GM18873 (cell line): ENCODE results near the gene TLX2.
A peak's percentile ranks its signal among the peaks of the same experiment; 100 is the strongest.
"Not testable (repeated sequence)": the region's sequence is repeated elsewhere in the genome, so short reads cannot be mapped to it uniquely, and the experiment has no call there.

ENCODE experiments used
- ATAC-seq: cut with Tn5 transposase; IDR thresholded peaks from one replicate; pipeline ENCODE4 v1.9.1; 2021; ENCODE audit warnings: mild to moderate bottlenecking, moderate library complexity, moderate number of reproducible peaks; ENCODE audit not compliant: unreplicated experiment, low FRiP score

TLX2 gene

DNA sequence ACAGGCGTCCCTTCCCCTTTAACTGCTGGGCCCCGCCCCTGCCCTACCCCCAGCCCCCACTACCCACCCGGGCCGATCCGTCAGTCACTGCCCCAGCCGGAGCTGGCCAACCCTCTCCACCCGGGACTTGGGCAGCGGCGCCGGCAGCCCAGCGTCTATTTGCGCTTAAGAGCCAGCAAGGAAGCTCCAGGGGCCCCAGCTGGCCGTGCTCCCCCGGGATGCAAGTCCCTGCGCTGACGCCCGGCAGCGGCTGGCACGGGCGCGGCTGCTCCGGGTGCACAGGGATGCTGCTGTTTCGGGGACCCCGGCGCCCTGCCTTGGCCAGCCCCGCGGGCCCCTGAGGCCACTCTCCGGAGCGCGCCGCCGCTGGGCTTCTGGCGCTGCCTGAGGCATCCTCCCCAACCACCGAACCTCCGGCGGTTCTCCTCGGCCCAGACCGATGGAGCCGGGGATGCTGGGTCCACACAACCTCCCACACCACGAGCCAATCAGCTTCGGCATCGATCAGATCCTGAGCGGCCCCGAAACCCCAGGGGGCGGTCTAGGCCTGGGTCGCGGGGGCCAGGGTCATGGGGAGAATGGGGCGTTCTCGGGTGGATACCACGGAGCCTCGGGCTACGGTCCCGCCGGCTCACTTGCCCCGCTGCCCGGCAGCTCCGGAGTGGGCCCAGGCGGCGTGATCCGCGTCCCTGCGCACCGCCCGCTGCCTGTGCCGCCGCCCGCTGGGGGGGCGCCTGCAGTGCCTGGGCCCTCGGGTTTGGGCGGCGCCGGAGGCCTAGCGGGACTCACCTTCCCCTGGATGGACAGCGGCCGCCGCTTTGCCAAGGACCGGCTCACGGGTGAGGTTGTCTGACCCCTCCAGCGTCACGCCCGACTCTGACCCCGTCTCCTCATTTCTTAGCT is at the start of gene TLX2:
Gene TLX2, plus strand, starts transcription at position 83 of the 903 bp plus-strand sequence. Its CDS starts 357 bp downstream, at position 440.
- no peak for ATAC-seq

DNA sequence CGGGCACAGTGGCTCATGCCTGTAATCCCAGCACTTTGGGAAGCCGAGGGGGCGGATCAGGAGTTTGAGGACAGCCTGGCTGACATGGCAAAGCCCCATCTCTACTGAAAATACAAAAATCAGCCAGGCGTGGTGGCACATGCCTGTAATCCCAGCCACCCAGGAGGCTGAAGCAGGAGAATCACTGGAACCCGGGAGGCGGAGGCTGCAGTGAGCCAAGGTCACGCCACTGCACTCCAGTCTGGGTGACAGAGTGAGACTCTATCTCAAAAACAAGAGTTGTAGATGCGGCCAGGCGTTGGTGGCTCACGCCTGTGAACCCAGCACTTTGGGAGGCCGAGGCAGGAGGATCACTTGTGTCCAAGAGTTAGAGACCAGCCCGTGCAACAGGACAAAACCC is 43.5 kb upstream of the TLX2 start:
- not testable (repeated sequence) for ATAC-seq

DNA sequence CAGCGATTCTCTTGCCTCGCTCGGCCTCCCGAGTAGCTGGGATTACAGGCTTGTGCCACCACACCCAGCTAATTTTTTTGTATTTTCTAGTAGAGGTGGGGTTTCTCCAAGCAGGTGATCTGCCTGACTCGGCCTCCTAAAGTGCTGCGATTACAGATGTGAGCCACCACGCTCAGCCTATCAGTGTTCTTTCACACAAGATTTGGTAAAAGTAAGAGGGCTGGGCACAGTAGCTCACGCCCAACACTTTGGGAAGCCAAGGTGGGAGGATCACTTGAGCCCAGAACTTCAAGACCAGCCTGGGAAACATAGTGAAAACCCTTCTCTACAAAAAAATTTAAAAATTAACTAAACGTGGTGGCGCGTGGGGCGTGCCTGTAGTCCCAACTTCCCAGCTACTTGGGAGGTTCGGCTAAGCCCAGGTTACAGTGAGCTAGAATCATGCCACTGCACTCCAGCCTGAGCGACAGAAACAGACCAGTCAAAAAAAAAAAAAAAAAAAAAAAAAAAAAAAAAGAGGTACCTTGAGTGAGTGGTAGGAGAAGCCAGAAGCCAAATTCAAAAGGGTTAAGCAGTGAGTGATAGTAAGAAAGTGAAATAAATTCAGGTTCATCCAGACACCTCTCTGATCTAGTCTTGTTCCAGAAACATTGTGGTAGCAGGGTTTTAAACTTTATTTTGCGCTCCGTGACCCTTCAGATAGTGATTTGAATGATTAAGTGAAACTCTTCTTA is 42.8 kb upstream of the TLX2 start:
- no peak for ATAC-seq

DNA sequence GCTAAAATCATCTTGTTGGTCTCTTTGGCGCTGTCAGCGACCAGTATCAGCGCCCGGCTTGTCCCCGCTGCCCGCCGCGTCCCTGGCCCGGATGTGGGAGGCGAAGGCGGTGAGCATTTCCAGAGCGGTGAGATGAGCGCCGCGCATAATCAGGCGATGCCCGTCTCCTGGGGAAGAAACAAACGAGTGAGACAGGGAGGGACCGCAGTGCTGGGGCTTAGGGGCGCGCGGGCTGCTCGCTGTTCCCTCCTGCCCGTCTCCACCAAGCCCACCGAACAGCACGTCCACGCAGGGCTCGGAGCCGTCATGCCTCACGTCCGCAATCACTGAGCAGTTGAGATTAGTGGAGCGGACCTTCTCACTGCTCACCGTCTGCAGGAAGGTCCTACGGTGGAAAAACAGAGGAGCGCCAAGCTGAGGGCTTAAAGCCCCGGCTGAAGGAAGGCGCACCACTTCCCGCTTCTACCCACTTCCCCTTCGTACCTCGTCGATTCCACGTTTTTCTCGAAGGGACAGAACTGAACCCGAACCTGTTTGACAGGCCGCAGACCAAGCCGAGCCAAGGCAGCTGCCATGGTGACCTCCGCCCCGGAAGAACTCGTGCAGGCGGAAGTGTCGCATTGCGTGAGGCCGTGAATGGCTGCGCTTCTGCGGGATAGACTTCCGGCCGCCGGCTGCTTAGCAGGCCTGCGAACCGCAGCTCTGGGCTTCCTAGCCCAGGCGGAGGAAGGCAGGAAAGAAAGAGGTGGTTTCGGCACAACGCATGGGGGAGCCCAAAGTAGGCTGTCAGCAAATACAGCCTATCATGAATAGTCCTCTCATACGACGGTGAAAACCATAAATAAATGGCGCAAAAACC is 41.9 kb upstream of the TLX2 start, which contains the start of gene MRPL53:
Gene MRPL53, minus strand, starts transcription at position 595 of the 859 bp plus-strand sequence. Its CDS starts 20 bp downstream, at position 575.
- ATAC-seq, result peak; percentile 68

DNA sequence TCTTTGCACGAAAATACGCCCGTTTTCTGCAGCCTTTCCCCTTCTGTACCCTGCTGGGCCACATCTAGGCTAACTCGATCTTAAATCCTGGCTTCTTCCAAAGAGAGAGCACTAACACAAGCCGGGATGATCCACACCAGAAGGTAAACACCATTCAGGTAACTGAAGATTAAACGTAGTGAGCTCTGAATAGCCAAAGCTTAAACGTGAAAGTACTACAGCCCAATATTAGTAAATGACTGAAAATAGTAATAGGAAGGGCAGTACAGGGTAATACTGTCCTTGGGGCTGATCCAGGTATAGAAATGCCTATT is 41.3 kb upstream of the TLX2 start:
- ATAC-seq, result no peak

DNA sequence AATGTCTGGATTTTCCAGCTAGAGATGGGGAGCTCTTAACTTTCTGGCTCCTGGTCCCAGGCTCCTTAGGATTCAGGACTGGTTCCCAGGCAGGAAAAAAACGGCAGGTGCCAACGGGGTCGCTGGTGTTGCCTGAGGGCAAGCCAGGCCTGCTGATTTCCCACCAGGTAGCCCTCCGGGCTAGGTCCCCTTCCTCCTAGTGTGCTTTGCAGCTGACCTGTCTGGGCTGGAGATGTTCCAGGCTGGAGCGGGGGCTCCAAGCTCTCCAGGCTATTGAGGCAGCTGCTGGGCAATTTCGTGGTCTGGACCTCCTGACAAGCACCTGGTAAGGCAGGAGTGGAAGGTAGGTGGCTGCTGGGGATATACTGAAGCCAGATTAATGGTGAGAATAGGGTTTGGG is 39.8 kb upstream of the TLX2 start:
- ATAC-seq, result no peak

DNA sequence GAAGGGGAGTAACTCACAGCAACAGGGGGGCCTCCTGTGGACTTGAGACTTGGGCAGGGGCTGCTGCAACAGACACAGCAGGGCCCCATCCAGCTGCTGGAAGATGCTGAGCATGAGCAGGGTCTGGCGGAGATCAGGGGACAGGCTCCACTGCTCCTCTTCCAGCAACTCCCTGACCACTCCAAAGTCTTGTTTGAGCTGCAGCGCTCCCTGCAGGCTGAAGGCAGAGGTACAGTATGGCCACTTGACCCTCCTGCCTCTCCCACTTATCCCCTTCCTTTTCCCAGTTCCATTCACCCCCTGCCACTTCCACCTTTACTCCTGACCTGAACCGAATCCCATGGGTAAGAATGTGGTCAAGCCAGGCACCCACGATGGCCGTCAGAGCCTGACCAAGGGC is 39.4 kb upstream of the TLX2 start:
- ATAC-seq, result no peak

DNA sequence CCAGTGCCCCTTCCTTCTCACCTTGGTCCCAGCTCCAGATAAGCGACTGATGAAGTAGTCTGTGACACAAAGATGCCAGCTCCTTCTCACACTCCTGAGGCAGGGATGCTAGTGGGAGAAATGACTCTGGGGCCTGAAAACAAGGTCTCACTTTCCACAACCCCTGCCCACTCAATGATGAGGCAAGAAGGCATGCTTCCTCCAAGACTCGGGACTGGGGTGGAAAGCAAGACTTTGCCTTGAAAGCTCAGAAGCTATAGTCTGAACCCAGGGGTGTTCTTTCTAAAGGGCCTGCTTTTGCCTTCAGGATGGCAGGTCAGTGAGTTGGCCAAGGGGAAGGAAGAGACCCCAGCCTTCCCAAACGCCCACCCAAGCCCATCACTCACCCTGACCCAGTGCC is 32.8 kb upstream of the TLX2 start:
- ATAC-seq, result no peak

GRCh38 chr2:74481961-74482800 is 32.1 kb upstream of the TLX2 start:
- ATAC-seq, result peak; percentile 29

- ATAC-seq, result peak; percentile 80
These were observed 31.2 kb upstream of the TLX2 start, which contains the start of the genes CCDC142 and TTC31 for GRCh38 chr2:74482801-74483674. TSS of gene CCDC142 (minus strand) at chr2:74482998. CDS start at chr2:74482837, 161 bp downstream. TSS of gene TTC31 (plus strand) at chr2:74483081. CDS start at chr2:74483096, 15 bp downstream.

DNA sequence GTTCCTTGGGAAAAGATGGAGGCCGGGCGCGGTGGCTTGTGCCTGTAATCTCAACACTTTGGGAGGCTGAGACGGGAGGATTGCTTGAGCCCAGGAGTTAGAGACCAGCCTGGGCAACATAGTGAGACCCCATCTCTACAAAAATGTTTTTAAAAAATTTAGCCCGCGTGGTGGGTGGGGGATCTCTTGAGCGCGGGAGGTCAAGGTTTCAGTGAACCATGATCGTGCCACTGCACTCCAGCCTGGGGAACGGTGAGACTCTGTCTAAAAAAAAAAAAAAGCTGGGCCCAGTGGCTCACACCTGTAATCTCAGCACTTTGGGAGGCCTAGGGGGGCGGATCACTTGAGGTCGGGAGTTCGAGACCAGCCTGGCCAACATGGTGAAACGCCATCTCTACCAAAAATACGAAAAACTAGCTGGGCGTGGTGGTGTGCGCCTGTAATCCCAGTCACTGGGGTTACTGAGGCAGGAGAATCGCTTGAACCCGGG is 30.5 kb upstream of the TLX2 start:
- not testable (repeated sequence) for ATAC-seq

- no peak for ATAC-seq
These were observed 28.1 kb upstream of the TLX2 start for GRCh38 chr2:74486141-74486540.

GRCh38 chr2:74488643-74489481 is 25.4 kb upstream of the TLX2 start:
- ATAC-seq, result no peak

DNA sequence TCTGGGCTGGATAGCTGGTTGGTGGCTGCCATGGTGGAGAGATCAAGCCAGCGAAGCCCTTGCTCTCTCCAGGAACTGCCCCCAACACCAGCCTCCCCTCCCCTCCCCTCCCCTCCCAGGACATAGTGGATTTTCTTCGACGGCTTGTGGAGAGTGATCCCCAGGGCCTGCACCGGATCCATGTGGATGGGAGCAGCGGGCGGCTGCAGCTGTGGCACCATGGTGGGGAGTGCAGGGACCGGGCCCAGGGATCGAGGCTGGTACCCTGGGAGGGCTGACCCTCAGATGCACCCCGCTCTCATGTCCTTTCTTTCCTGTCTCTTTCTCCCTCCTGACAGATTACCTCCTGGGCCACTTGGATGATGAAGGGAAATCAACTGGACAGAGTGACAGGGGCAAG is 24.3 kb upstream of the TLX2 start:
- no peak for ATAC-seq

DNA sequence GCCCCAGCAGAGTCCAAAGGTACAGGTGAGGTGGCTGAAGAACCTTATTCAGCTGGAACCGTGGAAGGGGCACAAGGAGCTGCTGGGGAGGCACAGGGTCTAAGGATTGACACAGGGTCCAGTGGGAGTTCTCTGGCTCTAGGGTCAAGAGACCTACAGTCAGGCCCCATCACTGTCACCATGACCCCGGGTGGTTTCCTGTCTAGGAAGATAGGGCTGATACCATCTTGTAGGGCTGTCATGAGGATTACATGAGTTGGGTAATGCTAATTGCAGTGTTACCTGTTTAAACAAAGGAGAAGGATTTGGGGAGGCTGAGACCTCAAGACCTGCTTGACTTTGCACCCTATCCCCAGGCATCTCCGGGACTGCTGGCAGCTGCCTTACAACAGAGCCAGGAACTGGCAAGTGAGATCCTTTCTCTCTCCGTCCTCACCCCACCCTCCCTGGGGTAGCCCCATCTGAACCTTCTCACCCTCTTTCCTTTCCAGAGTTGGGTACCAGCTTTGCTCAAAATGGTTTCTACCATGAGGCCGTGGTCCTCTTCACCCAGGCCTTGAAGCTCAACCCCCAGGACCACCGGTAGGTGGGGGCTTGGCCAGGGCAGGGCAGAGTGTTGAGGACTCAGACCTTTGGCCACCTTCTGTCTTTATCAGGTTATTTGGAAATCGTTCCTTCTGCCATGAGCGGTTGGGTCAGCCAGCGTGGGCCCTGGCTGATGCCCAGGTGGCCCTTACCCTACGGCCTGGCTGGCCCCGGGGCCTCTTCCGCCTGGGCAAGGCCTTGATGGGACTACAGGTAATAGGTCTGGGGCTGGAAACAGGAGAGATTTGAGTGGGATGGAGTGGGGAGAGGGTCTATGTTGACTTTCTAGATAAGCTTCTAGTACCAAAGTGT is 22.4 kb upstream of the TLX2 start:
- ATAC-seq, result no peak

DNA sequence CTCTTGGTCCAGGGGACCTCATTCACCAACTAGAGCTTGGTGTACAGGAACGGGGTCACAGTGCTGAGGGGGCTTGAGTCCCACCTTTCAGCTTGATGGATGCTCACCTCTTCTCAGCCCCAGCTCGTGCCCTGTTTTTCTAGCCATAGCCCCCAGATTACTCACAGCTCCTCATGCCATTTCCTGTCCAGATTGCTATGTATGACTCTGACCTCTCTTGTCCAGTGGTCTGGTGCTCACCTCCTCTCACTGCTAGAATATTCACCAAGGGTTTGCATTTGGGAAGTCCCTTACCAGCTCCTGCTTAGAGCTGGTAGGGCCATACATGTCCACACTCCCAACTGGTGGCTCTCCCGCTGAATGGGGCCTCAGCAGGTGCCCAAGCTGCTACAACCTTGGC is 20.7 kb upstream of the TLX2 start:
- ATAC-seq, result no peak

- ATAC-seq, result no peak
These were observed 18.8 kb upstream of the TLX2 start for GRCh38 chr2:74495440-74495839.
